ENCODE measurements around the gene NLRP3. TPM values are rescaled to one million over a fixed set of nuclear protein-coding genes. Genes with fewer than 3 reads are reported as not detected.

NLRP3 gene
- total RNA-seq, 1 experiment from 2014 or later, result not detected

DNA sequence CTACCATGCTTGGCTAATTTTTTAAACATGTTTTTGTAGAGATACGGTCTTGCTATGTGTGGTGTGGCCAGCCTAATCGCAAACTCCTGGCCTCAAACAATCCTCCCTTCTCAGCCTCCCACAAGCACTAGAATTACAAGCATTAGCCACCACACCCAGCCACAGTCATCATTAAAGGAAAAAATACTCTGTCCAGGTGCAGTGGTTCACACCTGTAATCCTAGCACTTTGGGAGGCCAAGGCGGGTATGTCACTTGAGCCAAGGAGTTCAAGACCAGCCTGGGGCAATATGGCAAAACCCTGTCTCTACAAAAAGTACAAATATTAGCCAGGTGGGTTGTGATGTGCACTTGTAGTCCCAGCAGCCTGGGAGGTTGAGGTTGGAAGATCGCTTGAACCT lies 25.0 kb upstream of the NLRP3 start:
- H3K4me2 ChIP-seq (ENCODE audit: insufficient read depth, insufficient read length, low read length), result no peak overlapping the region
- Mint-ChIP-seq H3K27me3 (ENCODE audit: low read depth) (peaks cover 20% of the 10 kb centered on the region), H3K36me3 (ENCODE audit: insufficient read depth in 1 of 3, low read depth in 3 of 3) (0 out of 7 replicates have a peak, but pooled peaks cover 0 to 3% (median 0%) of the 10 kb centered on the region in 3 experiments), H3K4me3 (no peak overlapping the region), H3K27ac (no peak overlapping the region), H3K9me3 (peaks cover 0 to 2% of the 10 kb centered on the region in 2 experiments; a peak in 2 of 5 replicates), H3K4me1 (peaks cover 19 to 23% of the 10 kb centered on the region in 2 experiments)
- no peak overlapping the region for H3K27ac ChIP-seq (ENCODE audit: insufficient read length, low read depth, low read length)
- H2BK120ac ChIP-seq (ENCODE audit: low read depth, low read length, poor library complexity, severe bottlenecking), result no peak overlapping the region
- H3K56ac ChIP-seq (ENCODE audit: insufficient read length, low read depth, low read length), result no peak overlapping the region
- H4K5ac ChIP-seq (ENCODE audit: insufficient read length, low read depth, low read length), result no peak overlapping the region
- WGBS (ENCODE audit: extremely low coverage, insufficient read length, low lambda C conversion rate), result no CpG with 5 or more reads among the region's 4 CpGs
- no peaks in the 10 kb centered on the region for H3K79me1 ChIP-seq (ENCODE audit: insufficient read depth, low read depth, low read length, poor library complexity, severe bottlenecking)
- no peak overlapping the region for H2BK5ac ChIP-seq (ENCODE audit: insufficient read length, low read length)
- no peak overlapping the region for H4K8ac ChIP-seq (replicated peaks; ENCODE audit: insufficient read length, low read depth, low read length)
- H3T11ph ChIP-seq (ENCODE audit: low read length), result no peak overlapping the region
- no peak overlapping the region for H2BK20ac ChIP-seq (ENCODE audit: low read depth, low read length, poor library complexity, severe bottlenecking)
- no peak overlapping the region for H4K91ac ChIP-seq (ENCODE audit: insufficient read length, low read depth, low read length)
- H3K18ac ChIP-seq (ENCODE audit: insufficient read length, low read depth, low read length), result no peak overlapping the region
- H3K23me2 ChIP-seq (ENCODE audit: insufficient read length, low read depth, low read length, poor library complexity, severe bottlenecking), result no peaks in the 10 kb centered on the region
- no peaks in the 10 kb centered on the region for H3K27me3 ChIP-seq (ENCODE audit: insufficient read depth, low read length)
- H3K23ac ChIP-seq (ENCODE audit: insufficient read length, low read depth, low read length), result no peak overlapping the region
- no peak overlapping the region for H2BK15ac ChIP-seq (ENCODE audit: low read depth, low read length)
- H4K20me1 ChIP-seq (ENCODE audit: control insufficient read depth, insufficient read depth, insufficient read length), result no peaks in the 10 kb centered on the region
- H2AFZ ChIP-seq (ENCODE audit: low read length), result no peak overlapping the region
- no peak overlapping the region for H3K9ac ChIP-seq (ENCODE audit: extremely low read depth, insufficient read length, low read length)
- TF ChIP-seq, protein P1, sequence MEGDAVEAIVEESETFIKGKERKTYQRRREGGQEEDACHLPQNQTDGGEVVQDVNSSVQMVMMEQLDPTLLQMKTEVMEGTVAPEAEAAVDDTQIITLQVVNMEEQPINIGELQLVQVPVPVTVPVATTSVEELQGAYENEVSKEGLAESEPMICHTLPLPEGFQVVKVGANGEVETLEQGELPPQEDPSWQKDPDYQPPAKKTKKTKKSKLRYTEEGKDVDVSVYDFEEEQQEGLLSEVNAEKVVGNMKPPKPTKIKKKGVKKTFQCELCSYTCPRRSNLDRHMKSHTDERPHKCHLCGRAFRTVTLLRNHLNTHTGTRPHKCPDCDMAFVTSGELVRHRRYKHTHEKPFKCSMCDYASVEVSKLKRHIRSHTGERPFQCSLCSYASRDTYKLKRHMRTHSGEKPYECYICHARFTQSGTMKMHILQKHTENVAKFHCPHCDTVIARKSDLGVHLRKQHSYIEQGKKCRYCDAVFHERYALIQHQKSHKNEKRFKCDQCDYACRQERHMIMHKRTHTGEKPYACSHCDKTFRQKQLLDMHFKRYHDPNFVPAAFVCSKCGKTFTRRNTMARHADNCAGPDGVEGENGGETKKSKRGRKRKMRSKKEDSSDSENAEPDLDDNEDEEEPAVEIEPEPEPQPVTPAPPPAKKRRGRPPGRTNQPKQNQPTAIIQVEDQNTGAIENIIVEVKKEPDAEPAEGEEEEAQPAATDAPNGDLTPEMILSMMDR (conservative IDR thresholded peaks at IDR 0.05), result no peak
- H3K79me2 ChIP-seq (ENCODE audit: insufficient read depth, low read length), result no peaks in the 10 kb centered on the region
- H2BK12ac ChIP-seq (ENCODE audit: insufficient read length, low read depth, low read length), result no peak overlapping the region
- H3K9me3 ChIP-seq (ENCODE audit: control insufficient read depth, low read depth, low read length), result no peaks in the 10 kb centered on the region
- no peak for DNase-seq
- no peak overlapping the region for H3K14ac ChIP-seq (ENCODE audit: insufficient read depth, low read length)
- H3K4me1 ChIP-seq (ENCODE audit: insufficient read depth, low read length), result peaks cover 3% of the 10 kb centered on the region
- no peak overlapping the region for H2AK5ac ChIP-seq (ENCODE audit: insufficient read length, low read length)
- no peak overlapping the region for H3K4ac ChIP-seq (ENCODE audit: low read depth, low read length)

Data from H9 (cell line).